ENCODE data around the gene LIFR. TPM values are rescaled to one million over a fixed set of nuclear protein-coding genes. Genes with fewer than 3 reads are reported as not detected.

Gene LIFR
- total and polyA plus RNA-seq, 9 donors, result 32.3 to 64.2 (median 42.0) TPM

DNA sequence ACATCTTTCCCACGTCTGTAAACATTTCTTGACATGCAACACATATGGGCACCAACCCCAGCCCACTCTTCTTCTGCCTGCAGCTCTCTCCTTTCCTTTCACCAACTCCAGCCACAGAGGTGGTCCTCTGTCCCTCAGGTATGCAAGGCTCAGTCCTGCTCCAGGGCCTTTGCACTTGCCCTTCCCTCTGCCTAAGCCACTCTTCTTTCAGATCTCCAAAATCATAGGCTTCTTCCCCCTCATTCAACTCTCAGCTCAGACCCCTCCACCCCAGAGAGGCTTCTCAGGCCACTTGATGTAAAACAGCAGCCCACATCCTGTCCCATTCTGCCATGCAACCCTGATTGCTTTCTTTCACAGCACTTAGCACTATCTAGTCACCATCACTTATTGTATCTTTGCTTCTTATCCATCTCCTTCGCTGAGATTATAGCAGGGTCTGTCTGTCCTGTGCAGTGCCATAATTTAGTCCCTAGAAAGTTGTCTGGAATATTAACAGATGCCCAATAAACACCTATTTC lies 3.4 kb downstream of the LIFR start:
- no peaks in the 10 kb centered on the region for H3K9me3 ChIP-seq (replicated peaks; ENCODE audit: control insufficient read depth, low read depth, low read length)
- H3K27ac ChIP-seq (ENCODE audit: low read length), result no peak overlapping the region
- WGBS (ENCODE audit: insufficient coverage), result 80% methylated on average over 1 of the region's 2 CpGs
- peaks cover 9% of the 10 kb centered on the region for H3K4me1 ChIP-seq (ENCODE audit: control insufficient read depth, insufficient read depth, low read length)
- H3K36me3 ChIP-seq (ENCODE audit: control insufficient read depth, insufficient read depth, low read length), result no peaks in the 10 kb centered on the region
- H3K4me3 ChIP-seq (ENCODE audit: low read length), result no peak overlapping the region
- peaks cover 4% of the 10 kb centered on the region for H3K27me3 ChIP-seq (ENCODE audit: control insufficient read depth, insufficient read depth, low read length)
- DNase-seq, result no peak

DNA sequence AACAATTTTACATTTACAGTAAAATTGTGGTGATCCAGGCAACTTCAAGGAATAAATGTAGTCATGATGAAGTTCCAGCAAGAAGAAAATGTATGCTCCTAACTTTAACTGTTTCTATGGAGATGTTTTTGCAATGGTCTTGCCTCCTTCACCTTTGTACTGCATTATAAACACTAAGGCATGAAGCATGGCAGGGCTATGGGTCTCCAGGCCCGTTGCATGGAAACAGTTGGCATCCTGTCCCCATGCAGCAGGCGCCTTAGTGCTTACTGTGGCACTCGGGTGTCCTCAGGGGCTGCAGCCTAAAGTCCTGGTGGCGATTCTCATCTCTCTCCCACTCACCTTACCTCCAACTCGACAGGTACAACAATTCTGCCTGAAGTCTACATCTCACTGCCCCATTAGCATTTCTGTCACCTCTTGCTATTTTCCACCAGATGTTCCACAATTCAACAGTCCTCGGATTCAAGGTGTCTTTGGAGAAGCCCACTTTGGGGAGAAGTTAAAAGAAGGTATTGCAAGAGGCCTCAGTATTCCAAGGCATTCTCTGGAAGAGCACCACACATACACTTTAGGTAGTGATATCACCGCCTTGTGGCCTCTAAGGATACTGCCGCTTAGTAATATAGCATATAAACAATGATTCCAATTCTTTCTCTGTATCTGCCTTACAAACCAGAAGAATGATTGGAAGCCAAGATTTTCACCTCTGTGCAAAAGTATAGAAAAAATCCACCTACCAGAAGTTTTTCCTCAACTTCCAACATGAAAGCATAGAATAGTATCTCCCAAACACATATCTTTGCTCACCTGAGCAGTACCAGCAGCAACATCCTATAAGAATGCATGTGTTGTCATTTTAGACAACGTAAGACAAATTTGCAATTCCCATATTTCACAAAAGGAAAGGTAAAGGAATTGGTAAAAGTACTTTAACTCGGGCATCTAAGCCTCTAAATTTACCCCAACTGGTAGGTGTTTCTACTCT lies 5.1 kb downstream of the LIFR start:
- Histone ChIP-seq H3K4me3 (ENCODE audit: low read length) (no peak overlapping the region), H3K4me1 (ENCODE audit: control insufficient read depth, insufficient read depth, low read length) (peaks cover 7% of the 10 kb centered on the region), H3K27ac (ENCODE audit: low read length) (no peak overlapping the region), H3K9me3 (replicated peaks; ENCODE audit: control insufficient read depth, low read depth, low read length) (no peaks in the 10 kb centered on the region), H3K36me3 (ENCODE audit: control insufficient read depth, insufficient read depth, low read length) (no peaks in the 10 kb centered on the region), H3K27me3 (ENCODE audit: control insufficient read depth, insufficient read depth, low read length) (peaks cover 2% of the 10 kb centered on the region)
- DNase-seq, result peak; percentile 68
- WGBS (ENCODE audit: insufficient coverage), result 71% methylated on average over 4 of the region's 10 CpGs

DNA sequence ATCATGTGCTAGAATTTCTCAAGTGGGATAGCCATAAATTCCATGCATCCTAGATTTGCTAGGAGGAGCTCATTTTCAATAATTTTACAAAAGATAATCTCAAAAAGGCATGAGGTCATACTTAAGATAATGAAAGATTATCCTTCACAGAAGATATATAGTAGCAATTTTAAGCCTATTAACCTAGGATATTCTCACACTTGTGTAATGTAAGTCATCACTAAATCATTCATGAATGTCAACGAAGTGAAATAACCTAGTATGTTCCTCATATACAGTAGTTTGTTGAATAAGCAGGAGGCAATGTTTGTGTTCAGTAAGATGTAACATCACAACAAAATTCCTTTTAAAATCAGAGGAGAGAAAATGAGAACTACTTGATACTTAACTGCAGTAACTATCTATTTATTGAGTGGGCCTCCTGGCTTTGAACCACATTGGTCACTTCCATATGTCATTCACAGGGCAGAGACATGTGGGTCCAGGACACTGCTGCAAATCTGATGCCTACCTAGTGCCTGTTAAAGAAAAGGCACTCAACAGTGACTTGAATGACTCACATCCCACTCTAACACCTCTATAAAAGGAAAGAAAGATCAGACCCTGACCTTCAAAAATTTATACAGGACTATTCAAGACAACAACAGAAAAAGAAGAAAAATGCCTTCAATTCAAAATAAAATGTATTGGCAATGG lies 8.2 kb downstream of the LIFR start:
- Histone ChIP-seq H3K27ac (ENCODE audit: low read length) (no peak overlapping the region), H3K36me3 (ENCODE audit: control insufficient read depth, insufficient read depth, low read length) (peaks cover 2% of the 10 kb centered on the region), H3K4me1 (ENCODE audit: control insufficient read depth, insufficient read depth, low read length) (peaks cover 7% of the 10 kb centered on the region), H3K27me3 (ENCODE audit: control insufficient read depth, insufficient read depth, low read length) (no peaks in the 10 kb centered on the region), H3K9me3 (replicated peaks; ENCODE audit: control insufficient read depth, low read depth, low read length) (no peaks in the 10 kb centered on the region), H3K4me3 (ENCODE audit: low read length) (no peak overlapping the region)
- WGBS (ENCODE audit: insufficient coverage), result no CpG with 5 or more reads among the region's 1 CpG
- DNase-seq, result no peak

DNA sequence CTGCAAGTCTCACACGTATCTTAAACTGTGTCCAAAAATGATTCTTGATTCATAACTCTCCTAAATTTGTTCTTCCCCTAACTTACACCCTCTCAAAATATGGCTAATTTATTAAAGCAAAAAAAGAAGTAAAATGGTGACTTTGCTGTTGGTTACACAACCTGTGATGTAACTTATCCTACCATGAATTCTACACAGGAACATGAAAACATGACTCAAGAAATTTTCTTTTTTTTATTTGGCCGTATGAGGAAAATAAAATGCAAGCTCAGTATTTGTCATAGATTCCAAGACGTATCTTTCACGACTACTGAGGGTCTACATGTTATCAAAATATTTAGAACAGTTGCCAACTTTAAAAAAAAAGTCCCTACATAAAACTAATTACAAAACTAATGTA lies 9.2 kb downstream of the LIFR start:
- no peaks in the 10 kb centered on the region for H3K9me3 ChIP-seq (replicated peaks; ENCODE audit: control insufficient read depth, low read depth, low read length)
- H3K36me3 ChIP-seq (ENCODE audit: control insufficient read depth, insufficient read depth, low read length), result peaks cover 2% of the 10 kb centered on the region
- H3K27me3 ChIP-seq (ENCODE audit: control insufficient read depth, insufficient read depth, low read length), result no peaks in the 10 kb centered on the region
- no CpG with 5 or more reads among the region's 4 CpGs for WGBS (ENCODE audit: insufficient coverage)
- H3K4me1 ChIP-seq (ENCODE audit: control insufficient read depth, insufficient read depth, low read length), result peaks cover 9% of the 10 kb centered on the region
- no peak for DNase-seq
- H3K27ac ChIP-seq (ENCODE audit: low read length), result no peak overlapping the region
- no peak overlapping the region for H3K4me3 ChIP-seq (ENCODE audit: low read length)

DNA sequence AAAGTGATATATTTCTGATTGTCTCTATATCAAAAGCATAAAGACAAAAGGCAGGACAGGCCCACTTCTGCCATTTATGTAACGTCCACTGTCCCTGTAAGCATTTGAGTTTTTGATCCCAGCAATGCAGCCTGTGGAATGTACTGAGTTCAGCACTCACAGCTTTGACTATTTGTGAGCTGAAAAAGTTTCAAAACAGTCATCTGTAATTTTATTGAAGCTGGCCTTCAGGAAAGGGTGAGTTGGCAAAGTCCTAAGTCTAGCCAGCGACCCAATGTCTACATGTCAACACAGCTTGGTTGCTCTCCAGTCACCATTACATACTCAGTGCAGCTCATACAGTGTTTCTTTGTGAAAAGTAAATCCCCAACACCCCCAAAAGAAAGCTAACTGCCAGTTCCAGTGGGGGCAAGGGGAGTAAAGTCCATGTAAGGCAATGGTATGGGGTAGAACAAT lies 9.7 kb downstream of the LIFR start:
- Histone ChIP-seq H3K27me3 (ENCODE audit: control insufficient read depth, insufficient read depth, low read length) (no peaks in the 10 kb centered on the region), H3K9me3 (replicated peaks; ENCODE audit: control insufficient read depth, low read depth, low read length) (no peaks in the 10 kb centered on the region), H3K36me3 (ENCODE audit: control insufficient read depth, insufficient read depth, low read length) (peaks cover 2% of the 10 kb centered on the region), H3K4me3 (ENCODE audit: low read length) (no peak overlapping the region), H3K27ac (ENCODE audit: low read length) (no peak overlapping the region), H3K4me1 (ENCODE audit: control insufficient read depth, insufficient read depth, low read length) (peaks cover 10% of the 10 kb centered on the region)
- no peak for DNase-seq
- WGBS (ENCODE audit: insufficient coverage), result no CpG with 5 or more reads among the region's 2 CpGs

DNA sequence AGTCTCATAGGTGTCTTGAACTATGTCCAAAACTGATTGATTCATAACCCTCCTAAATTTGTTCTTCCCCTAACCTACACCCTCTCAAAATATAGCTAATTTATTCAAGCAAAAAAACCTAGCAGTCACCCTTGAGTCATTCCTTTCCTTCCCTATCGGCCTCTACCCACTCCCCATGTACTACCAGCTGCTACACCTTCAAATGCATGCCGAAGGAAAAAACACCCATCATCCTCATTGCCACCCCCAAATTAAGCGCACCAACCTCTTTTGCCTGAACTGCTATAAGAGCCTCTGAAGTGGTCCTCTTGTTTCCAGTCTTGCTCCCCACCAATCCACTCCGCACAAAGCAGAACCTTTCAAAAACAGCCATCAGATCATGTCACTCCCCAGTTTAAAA lies 12.6 kb downstream of the LIFR start:
- Histone ChIP-seq H3K27ac (ENCODE audit: low read length) (no peak overlapping the region), H3K4me3 (ENCODE audit: low read length) (no peak overlapping the region), H3K27me3 (ENCODE audit: control insufficient read depth, insufficient read depth, low read length) (no peaks in the 10 kb centered on the region), H3K9me3 (replicated peaks; ENCODE audit: control insufficient read depth, low read depth, low read length) (no peaks in the 10 kb centered on the region), H3K4me1 (ENCODE audit: control insufficient read depth, insufficient read depth, low read length) (peaks cover 9% of the 10 kb centered on the region), H3K36me3 (ENCODE audit: control insufficient read depth, insufficient read depth, low read length) (peaks cover 2% of the 10 kb centered on the region)
- DNase-seq, result no peak
- WGBS (ENCODE audit: insufficient coverage), result 97% methylated on average over 4 of the region's 4 CpGs

DNA sequence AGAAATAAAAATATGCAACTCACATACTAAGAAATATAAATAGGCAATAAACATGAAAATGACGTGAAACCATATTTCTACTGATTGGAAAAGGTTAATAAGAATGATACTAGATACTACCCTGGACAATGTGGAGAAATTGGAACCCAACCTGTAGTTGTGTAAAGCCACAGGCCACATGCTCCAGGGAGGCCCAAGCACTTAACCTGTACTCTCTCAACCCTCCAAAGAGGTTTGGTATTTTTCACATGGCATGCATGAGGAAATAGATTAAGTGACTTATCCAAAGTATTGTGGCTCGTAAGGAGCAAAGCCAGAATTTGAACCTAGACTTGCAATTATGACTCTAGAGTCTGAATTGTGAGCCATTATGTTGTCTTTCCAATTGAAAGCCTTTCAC lies 13.4 kb downstream of the LIFR start:
- Histone ChIP-seq H3K4me3 (ENCODE audit: low read length) (no peak overlapping the region), H3K36me3 (ENCODE audit: control insufficient read depth, insufficient read depth, low read length) (peaks cover 2% of the 10 kb centered on the region), H3K9me3 (replicated peaks; ENCODE audit: control insufficient read depth, low read depth, low read length) (no peaks in the 10 kb centered on the region), H3K27me3 (ENCODE audit: control insufficient read depth, insufficient read depth, low read length) (no peaks in the 10 kb centered on the region), H3K4me1 (ENCODE audit: control insufficient read depth, insufficient read depth, low read length) (peaks cover 12% of the 10 kb centered on the region), H3K27ac (ENCODE audit: low read length) (no peak overlapping the region)
- no CpG with 5 or more reads among the region's 2 CpGs for WGBS (ENCODE audit: insufficient coverage)
- no peak for DNase-seq

DNA sequence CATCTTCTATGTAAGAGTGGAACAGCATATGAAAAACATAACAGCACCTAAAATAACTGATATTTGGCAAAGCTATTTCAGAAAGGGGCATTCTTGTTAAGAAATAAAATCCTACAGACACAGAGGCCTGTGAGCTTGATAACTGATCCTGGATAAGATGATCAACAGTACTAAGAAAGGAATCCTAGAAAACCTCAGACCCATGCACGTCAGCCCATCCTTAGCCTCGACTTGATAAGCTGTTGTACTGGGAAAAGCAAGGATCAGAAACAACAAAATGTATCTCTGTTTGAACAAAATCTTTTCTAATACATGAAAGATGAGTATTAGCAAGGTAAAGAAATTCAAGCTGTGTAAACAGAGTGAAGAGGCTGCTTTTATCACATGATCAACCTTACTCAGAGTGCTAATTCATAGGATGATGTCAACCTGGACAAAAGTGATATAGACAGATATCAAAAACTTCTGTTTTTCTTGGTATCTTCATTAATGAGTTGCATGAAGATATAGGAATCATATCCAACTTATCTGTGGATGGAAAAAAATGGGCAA lies 15.2 kb downstream of the LIFR start:
- Histone ChIP-seq H3K27ac (ENCODE audit: low read length) (no peak overlapping the region), H3K27me3 (ENCODE audit: control insufficient read depth, insufficient read depth, low read length) (no peaks in the 10 kb centered on the region), H3K4me3 (ENCODE audit: low read length) (no peak overlapping the region), H3K4me1 (ENCODE audit: control insufficient read depth, insufficient read depth, low read length) (peaks cover 14% of the 10 kb centered on the region), H3K36me3 (ENCODE audit: control insufficient read depth, insufficient read depth, low read length) (peaks cover 2% of the 10 kb centered on the region), H3K9me3 (replicated peaks; ENCODE audit: control insufficient read depth, low read depth, low read length) (no peaks in the 10 kb centered on the region)
- no peak for DNase-seq
- no CpG with 5 or more reads among the region's 2 CpGs for WGBS (ENCODE audit: insufficient coverage)

DNA sequence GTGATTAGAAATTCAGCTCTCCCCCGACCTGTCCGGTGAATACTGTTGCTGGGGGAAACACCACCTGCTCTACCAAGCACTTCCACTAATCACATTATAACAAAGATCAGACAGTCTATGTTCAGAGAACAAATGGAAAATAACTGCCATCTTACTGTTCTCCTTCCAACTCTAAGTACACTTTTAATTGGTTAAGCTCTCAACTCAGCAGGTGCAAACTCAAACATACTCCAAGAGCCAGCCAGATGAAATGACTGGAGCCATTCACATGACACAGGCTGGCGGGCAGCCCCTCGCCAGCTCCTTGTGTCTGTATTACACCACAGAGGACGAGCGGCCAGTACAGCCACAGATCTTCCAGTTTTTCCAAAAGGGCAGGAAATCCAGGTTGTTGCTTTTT lies 16.1 kb downstream of the LIFR start:
- WGBS (ENCODE audit: insufficient coverage), result 68% methylated on average over 2 of the region's 6 CpGs
- peak; percentile 69 for DNase-seq

DNA sequence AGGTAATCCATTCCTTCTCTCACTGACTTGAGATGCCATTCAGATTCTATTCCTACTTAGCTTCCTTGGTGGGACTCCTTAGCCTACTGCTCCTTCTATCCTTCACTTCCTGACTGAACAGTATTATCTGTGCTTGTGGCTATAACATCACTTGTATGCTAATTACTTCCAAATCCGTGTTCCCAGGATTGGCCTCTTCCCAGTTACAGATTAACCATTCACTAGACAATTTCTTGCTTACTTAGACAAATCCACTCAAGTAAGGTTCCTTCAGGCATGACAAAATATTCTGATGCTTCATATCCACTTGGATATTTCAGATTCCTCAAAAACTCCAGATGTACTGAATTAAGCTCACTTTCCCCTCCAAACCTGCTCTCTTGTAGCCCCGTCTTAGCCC lies 18.3 kb downstream of the LIFR start:
- no peak for DNase-seq
- WGBS (ENCODE audit: insufficient coverage), result 52% methylated on average over 2 of the region's 2 CpGs
- H3K36me3 ChIP-seq (ENCODE audit: control insufficient read depth, insufficient read depth, low read length), result no peaks in the 10 kb centered on the region
- H3K27me3 ChIP-seq (ENCODE audit: control insufficient read depth, insufficient read depth, low read length), result no peaks in the 10 kb centered on the region
- peaks cover 27% of the 10 kb centered on the region for H3K4me1 ChIP-seq (ENCODE audit: control insufficient read depth, insufficient read depth, low read length)
- H3K4me3 ChIP-seq (ENCODE audit: low read length), result no peak overlapping the region
- no peak overlapping the region for H3K27ac ChIP-seq (ENCODE audit: low read length)
- no peaks in the 10 kb centered on the region for H3K9me3 ChIP-seq (replicated peaks; ENCODE audit: control insufficient read depth, low read depth, low read length)

More for the DNA sequence above, 16.1 kb downstream of the LIFR start:
- H3K4me1 ChIP-seq (ENCODE audit: control insufficient read depth, insufficient read depth, low read length), result peaks cover 15% of the 10 kb centered on the region
- H3K36me3 ChIP-seq (ENCODE audit: control insufficient read depth, insufficient read depth, low read length), result peaks cover 2% of the 10 kb centered on the region
- peak overlapping the region; percentile 17 for H3K27ac ChIP-seq (ENCODE audit: low read length)
- no peaks in the 10 kb centered on the region for H3K9me3 ChIP-seq (replicated peaks; ENCODE audit: control insufficient read depth, low read depth, low read length)
- no peak overlapping the region for H3K4me3 ChIP-seq (ENCODE audit: low read length)
- no peaks in the 10 kb centered on the region for H3K27me3 ChIP-seq (ENCODE audit: control insufficient read depth, insufficient read depth, low read length)

Data from muscle of leg (tissue), 11 donors.